Endodermal cell (in vitro differentiated cells): ENCODE results near the gene ZNF684. TPM values are rescaled to one million over a fixed set of nuclear protein-coding genes. Genes with fewer than 3 reads are reported as not detected.

Experiments used
- DNase-seq: peaks from one replicate; pipeline ENCODE4 v3.0.0-alpha.2; 2017
- H3K27ac ChIP-seq: 2 replicates; pipeline ENCODE4 v1.5.1; 2013; ENCODE audit warnings: mild to moderate bottlenecking, low read depth, low read length, moderate library complexity
- H3K27me3 ChIP-seq: 2 replicates; pipeline ENCODE4 v1.6.1; 2013; ENCODE audit warnings: mild to moderate bottlenecking, low read length, moderate library complexity; ENCODE audit not compliant: insufficient read depth, control insufficient read depth, poor library complexity, severe bottlenecking
- H3K36me3 ChIP-seq: 2 replicates; pipeline ENCODE4 v1.7.0; 2013; ENCODE audit warnings: mild to moderate bottlenecking, low read length, moderate library complexity; ENCODE audit not compliant: control insufficient read depth, insufficient read depth
- H3K4me1 ChIP-seq: one replicate; pipeline ENCODE4 v1.7.0; 2013; ENCODE audit warnings: low read length; ENCODE audit not compliant: control insufficient read depth, insufficient read depth
- H3K4me3 ChIP-seq: 2 replicates; pipeline ENCODE4 v1.5.1; 2013; ENCODE audit warnings: mild to moderate bottlenecking, low read length, moderate library complexity
- H3K9ac ChIP-seq: 2 replicates; pipeline ENCODE4 v1.6.1; 2013; ENCODE audit warnings: mild to moderate bottlenecking, low read length, moderate library complexity; ENCODE audit not compliant: poor library complexity, severe bottlenecking; ENCODE audit errors: extremely low read depth
- H3K9me3 ChIP-seq: 2 replicates; pipeline ENCODE4 v1.6.1; 2013; ENCODE audit warnings: mild to moderate bottlenecking, low read length, moderate library complexity; ENCODE audit not compliant: control insufficient read depth
- H3K27ac Mint-ChIP-seq: 2 replicates; pipeline ENCODE4 v1.8.0; 2020; ENCODE audit warnings: mixed read lengths
- H3K27me3 Mint-ChIP-seq: 2 replicates; pipeline ENCODE4 v1.8.0; 2021; ENCODE audit warnings: mild to moderate bottlenecking, mixed read lengths; ENCODE audit not compliant: insufficient read depth
- H3K36me3 Mint-ChIP-seq: 2 replicates; pipeline ENCODE4 v1.8.0; 2020; ENCODE audit warnings: low read depth, mixed read lengths
- H3K4me1 Mint-ChIP-seq: 2 replicates; pipeline ENCODE4 v1.8.0; 2020; ENCODE audit warnings: mixed read lengths
- H3K4me3 Mint-ChIP-seq: 2 replicates; pipeline ENCODE4 v1.8.0; 2020; ENCODE audit warnings: mild to moderate bottlenecking, moderate library complexity, mixed read lengths
- H3K9me3 Mint-ChIP-seq: 2 replicates; pipeline ENCODE4 v1.8.0; 2020; ENCODE audit warnings: mild to moderate bottlenecking, mixed read lengths
- CTCF ChIP-seq: fragments of 200-600 bp; sonication (generic); conservative IDR thresholded peaks from 2 replicates; pipeline ENCODE4 v1.5.0; 2021; ENCODE audit warnings: antibody characterized with exemption, mild to moderate bottlenecking
- WGBS, 2 experiments: methylation state at CpG; one replicate each; pipeline versions ENCODE4 v1.1.5 to v1.1.7; 2013; ENCODE audit warnings: missing lambda C conversion rate in 2 of 2, mixed read lengths in 1 of 2; ENCODE audit not compliant: insufficient coverage in 1 of 2, insufficient read length in 1 of 2; 5-methylcytosine and 5-hydroxymethylcytosine counted together
- total RNA-seq, 2 donors: library from RNA; stranded (reverse); fragmentation: NEBNext Ultra II Directional in 1 of 2; extraction: Animal tissue kit (Norgen Biotek cat#: 25700) in 1 of 2; gene quantifications; 2 replicates in 1 of 2; 3 replicates in 1 of 2; pipeline ENCODE4 v1.2.1, GENCODE V29; 2021

Gene ZNF684
- total RNA-seq, 2 donors from 2014 or later, result 5.1 to 10.4 TPM

- 88 to 97% methylated on average over 2 of the region's 2 CpGs for WGBS, 2 experiments
- Histone ChIP-seq H3K4me1 (no peaks in the 10 kb centered on the region), H3K27me3 (no peaks in the 10 kb centered on the region), H3K9me3 (no peaks in the 10 kb centered on the region), H3K36me3 (no peaks in the 10 kb centered on the region), H3K27ac (no peak overlapping the region), H3K9ac (no peak overlapping the region), H3K4me3 (no peak overlapping the region)
- Mint-ChIP-seq H3K9me3 (peaks cover 17% of the 10 kb centered on the region), H3K4me3 (no peak overlapping the region), H3K27me3 (no peaks in the 10 kb centered on the region), H3K4me1 (no peaks in the 10 kb centered on the region), H3K36me3 (no peaks in the 10 kb centered on the region), H3K27ac (no peak overlapping the region)
- TF ChIP-seq CTCF, result no peak
- no peak for DNase-seq
Observed at GRCh38 chr1:40562185-40562584, 30.7 kb downstream of the ZNF684 start.

- no peak overlapping the region for H3K4me3 Mint-ChIP-seq
- peaks cover 10% of the 10 kb centered on the region for H3K9me3 Mint-ChIP-seq
- no peaks in the 10 kb centered on the region for H3K4me1 Mint-ChIP-seq
- H3K36me3 Mint-ChIP-seq, result no peaks in the 10 kb centered on the region
- DNase-seq, result no peak
- H3K9me3 ChIP-seq, result no peaks in the 10 kb centered on the region
- no peak overlapping the region for H3K27ac ChIP-seq
- no peaks in the 10 kb centered on the region for H3K27me3 Mint-ChIP-seq
- WGBS, 2 experiments, result 65 to 95% methylated on average over 2 to 4 of the region's 4 CpGs
- H3K4me3 ChIP-seq, result no peak overlapping the region
- H3K9ac ChIP-seq, result no peak overlapping the region
- H3K27ac Mint-ChIP-seq, result no peak overlapping the region
- H3K27me3 ChIP-seq, result no peaks in the 10 kb centered on the region
- no peaks in the 10 kb centered on the region for H3K36me3 ChIP-seq
- no peak for TF ChIP-seq CTCF
- no peaks in the 10 kb centered on the region for H3K4me1 ChIP-seq
Observed at GRCh38 chr1:40563266-40563665, 31.8 kb downstream of the ZNF684 start.

- TF ChIP-seq CTCF, result no peak
- Mint-ChIP-seq H3K36me3 (no peaks in the 10 kb centered on the region), H3K4me3 (no peak overlapping the region), H3K27me3 (no peaks in the 10 kb centered on the region), H3K27ac (no peak overlapping the region), H3K4me1 (no peaks in the 10 kb centered on the region), H3K9me3 (peaks cover 5% of the 10 kb centered on the region)
- H3K9me3 ChIP-seq, result no peaks in the 10 kb centered on the region
- H3K27ac ChIP-seq, result no peak overlapping the region
- no peak overlapping the region for H3K9ac ChIP-seq
- H3K4me1 ChIP-seq, result no peaks in the 10 kb centered on the region
- DNase-seq, result no peak
- no peaks in the 10 kb centered on the region for H3K36me3 ChIP-seq
- no peaks in the 10 kb centered on the region for H3K27me3 ChIP-seq
- 58 to 74% methylated on average over 2 to 3 of the region's 3 CpGs for WGBS, 2 experiments
- H3K4me3 ChIP-seq, result no peak overlapping the region
Observed at GRCh38 chr1:40564506-40564905, 33.1 kb downstream of the ZNF684 start.
